Measurements from ENCODE around the gene TMCC2.
"Not testable (repeated sequence)": the region's sequence is repeated elsewhere in the genome, so short reads cannot be mapped to it uniquely, and the experiment has no call there.

The TMCC2 gene

GRCh38 chr1:205229916-205230700 lies 2.4 kb downstream of the TMCC2 start:
- peaks cover 9% of the 10 kb centered on the region for H3K4me1 ChIP-seq (ENCODE audit: control insufficient read depth, insufficient read depth, low read length, unreplicated experiment)
- H2AFZ ChIP-seq (ENCODE audit: low read length, unreplicated experiment) = no peak overlapping the region
- no peak overlapping the region for H3K27ac ChIP-seq (ENCODE audit: low read depth, low read length)
- peaks cover 9% of the 10 kb centered on the region for H3K27me3 ChIP-seq (ENCODE audit: insufficient read depth, low read length)
- H3K36me3 ChIP-seq (ENCODE audit: insufficient read depth, low read length) = no peaks in the 10 kb centered on the region
- H3K79me2 ChIP-seq (ENCODE audit: control insufficient read depth, insufficient read depth, low read length, unreplicated experiment) = no peaks in the 10 kb centered on the region
- no peak overlapping the region for H3K4me3 ChIP-seq (ENCODE audit: low read depth, low read length)

DNA sequence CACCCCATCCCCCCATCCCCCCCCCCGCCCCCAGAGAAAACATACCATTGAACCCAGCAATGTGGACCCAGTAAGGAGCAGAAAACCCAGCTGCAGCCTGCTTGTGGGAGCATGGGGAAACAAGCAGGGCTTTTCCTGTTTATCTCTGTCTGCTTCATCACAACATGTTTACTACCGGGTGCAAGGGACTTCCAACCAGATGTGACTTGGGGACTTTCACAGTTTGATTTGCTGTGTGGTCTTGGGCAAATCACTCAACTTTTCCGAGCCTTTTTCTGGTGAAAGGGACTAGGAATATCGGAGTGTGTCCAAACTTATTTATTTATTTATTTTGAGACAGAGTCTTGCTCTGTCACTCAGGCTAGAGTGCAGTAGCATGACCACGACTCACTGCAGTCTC lies 3.2 kb downstream of the TMCC2 start:
- no peaks in the 10 kb centered on the region for H3K36me3 ChIP-seq (ENCODE audit: insufficient read depth, low read length)
- no peaks in the 10 kb centered on the region for H3K79me2 ChIP-seq (ENCODE audit: control insufficient read depth, insufficient read depth, low read length, unreplicated experiment)
- peaks cover 9% of the 10 kb centered on the region for H3K4me1 ChIP-seq (ENCODE audit: control insufficient read depth, insufficient read depth, low read length, unreplicated experiment)
- no peak overlapping the region for H3K4me3 ChIP-seq (ENCODE audit: low read depth, low read length)
- H3K27ac ChIP-seq (ENCODE audit: low read depth, low read length) = no peak overlapping the region
- no peak overlapping the region for H2AFZ ChIP-seq (ENCODE audit: low read length, unreplicated experiment)
- H3K27me3 ChIP-seq (ENCODE audit: insufficient read depth, low read length) = peaks cover 4% of the 10 kb centered on the region; the same call in 1 of the 2 replicates

DNA sequence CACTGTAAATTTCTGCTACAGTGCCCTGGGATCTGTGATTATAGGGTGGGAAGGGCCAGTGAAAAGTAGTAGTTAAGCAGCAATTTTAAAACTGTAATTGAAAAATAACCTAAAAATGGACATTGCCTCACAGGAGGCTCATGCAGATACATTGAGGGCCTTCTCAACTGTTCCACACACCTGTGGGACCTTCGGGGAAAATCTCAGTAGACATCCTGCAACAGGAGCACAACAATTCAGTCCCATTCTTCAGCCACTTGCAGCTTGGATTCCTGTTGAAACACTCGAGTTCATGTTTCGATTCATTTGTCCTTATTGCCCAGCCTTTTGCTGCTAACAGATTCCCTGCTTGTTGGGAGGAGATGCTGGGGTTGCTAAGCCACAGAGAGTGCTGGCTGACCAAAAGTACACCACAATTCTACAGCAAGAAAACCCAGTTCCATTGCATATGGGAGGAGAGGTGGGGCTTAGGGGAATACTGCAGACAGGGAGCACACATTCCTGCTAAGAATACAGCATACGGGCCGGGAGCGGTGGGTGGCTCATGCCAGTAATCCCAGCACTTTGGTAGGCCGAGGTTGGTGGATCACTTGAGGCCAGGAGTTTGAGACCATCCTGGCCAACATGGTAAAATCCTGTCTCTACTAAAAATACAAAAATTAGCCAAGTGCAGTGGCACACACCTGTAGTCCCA lies 4.5 kb downstream of the TMCC2 start:
- Histone ChIP-seq H3K79me2 (ENCODE audit: control insufficient read depth, insufficient read depth, low read length, unreplicated experiment) (no peaks in the 10 kb centered on the region), H3K4me3 (ENCODE audit: low read depth, low read length) (no peak overlapping the region), H3K27ac (ENCODE audit: low read depth, low read length) (no peak overlapping the region), H2AFZ (ENCODE audit: low read length, unreplicated experiment) (no peak overlapping the region), H3K27me3 (ENCODE audit: insufficient read depth, low read length) (peaks cover 4% of the 10 kb centered on the region; the same call in 1 of the 2 replicates), H3K4me1 (ENCODE audit: control insufficient read depth, insufficient read depth, low read length, unreplicated experiment) (no peaks in the 10 kb centered on the region), H3K36me3 (ENCODE audit: insufficient read depth, low read length) (no peaks in the 10 kb centered on the region)

DNA sequence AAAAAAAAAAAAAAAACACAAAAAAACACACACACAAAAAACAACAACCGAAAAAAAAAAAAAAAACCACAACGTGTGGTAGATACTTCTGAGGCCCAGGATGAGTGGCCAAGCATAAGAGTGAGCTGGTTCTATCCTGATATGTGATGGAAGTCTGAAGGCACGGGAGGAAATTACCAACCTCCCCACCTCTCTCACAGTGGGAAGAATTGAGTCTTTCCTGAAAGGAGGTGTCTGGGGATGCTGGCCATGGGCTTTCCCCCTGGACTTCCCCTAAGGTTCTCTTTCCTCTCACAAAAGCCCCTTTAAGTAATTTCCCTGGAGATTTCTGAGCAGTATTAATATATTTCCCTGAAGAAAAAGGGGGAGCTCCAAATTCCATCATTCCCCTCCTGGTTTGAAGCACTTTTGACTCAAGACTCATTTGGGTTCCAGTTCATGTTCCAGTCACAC lies 5.2 kb downstream of the TMCC2 start:
- Histone ChIP-seq H3K27ac (ENCODE audit: low read depth, low read length) (no peak overlapping the region), H3K79me2 (ENCODE audit: control insufficient read depth, insufficient read depth, low read length, unreplicated experiment) (no peaks in the 10 kb centered on the region), H3K27me3 (ENCODE audit: insufficient read depth, low read length) (peaks cover 10% of the 10 kb centered on the region; the same call in 1 of the 2 replicates), H3K4me3 (ENCODE audit: low read depth, low read length) (no peak overlapping the region), H3K36me3 (ENCODE audit: insufficient read depth, low read length) (no peaks in the 10 kb centered on the region), H2AFZ (ENCODE audit: low read length, unreplicated experiment) (no peak overlapping the region), H3K4me1 (ENCODE audit: control insufficient read depth, insufficient read depth, low read length, unreplicated experiment) (no peaks in the 10 kb centered on the region)

DNA sequence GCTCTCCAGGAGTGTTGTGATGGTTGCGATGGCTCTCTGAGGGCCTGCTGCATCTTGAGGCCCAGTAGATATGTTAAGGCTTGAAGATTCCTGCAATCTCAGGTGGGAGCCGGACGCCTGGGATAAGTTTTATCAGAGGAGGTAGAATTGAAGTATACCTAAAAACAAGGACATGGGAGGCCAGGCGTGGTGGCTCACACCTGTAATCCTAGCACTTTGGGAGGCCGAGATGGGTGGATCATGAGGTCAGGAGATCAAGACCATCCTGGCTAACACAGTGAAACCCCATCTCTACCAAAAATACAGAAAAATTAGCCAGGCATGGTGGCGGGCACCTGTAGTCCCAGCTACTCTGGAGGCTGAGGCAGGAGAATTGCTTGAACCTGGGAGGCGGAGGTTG lies 6.2 kb downstream of the TMCC2 start:
- H3K4me1 ChIP-seq (ENCODE audit: control insufficient read depth, insufficient read depth, low read length, unreplicated experiment); H3K79me2 ChIP-seq (ENCODE audit: control insufficient read depth, insufficient read depth, low read length, unreplicated experiment): not testable (repeated sequence)

DNA sequence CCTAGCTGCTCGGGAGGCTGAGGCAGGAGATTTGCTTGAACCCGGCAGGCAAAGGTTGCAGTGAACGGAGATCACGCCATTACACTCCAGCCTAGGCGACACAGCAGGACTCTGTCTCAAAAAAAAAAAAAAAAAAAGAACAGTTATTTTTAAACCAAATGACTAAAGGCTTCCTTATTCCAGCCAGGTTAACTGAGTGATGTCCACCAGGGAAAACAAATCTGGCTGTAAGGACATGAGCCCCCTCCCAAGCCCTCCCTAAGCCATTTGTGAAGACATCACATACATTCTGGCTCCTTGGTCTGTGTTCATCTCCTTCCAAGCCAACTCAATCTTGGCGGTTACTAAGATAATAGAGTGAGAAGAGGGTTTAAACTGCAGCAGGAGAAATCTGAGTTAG lies 8.2 kb downstream of the TMCC2 start:
- Histone ChIP-seq H3K4me1 (ENCODE audit: control insufficient read depth, insufficient read depth, low read length, unreplicated experiment) (no peaks in the 10 kb centered on the region), H3K27ac (ENCODE audit: low read depth, low read length) (no peak overlapping the region), H3K27me3 (ENCODE audit: insufficient read depth, low read length) (peaks cover 6% of the 10 kb centered on the region; the same call in 1 of the 2 replicates), H2AFZ (ENCODE audit: low read length, unreplicated experiment) (no peak overlapping the region), H3K79me2 (ENCODE audit: control insufficient read depth, insufficient read depth, low read length, unreplicated experiment) (no peaks in the 10 kb centered on the region), H3K4me3 (ENCODE audit: low read depth, low read length) (no peak overlapping the region), H3K36me3 (ENCODE audit: insufficient read depth, low read length) (no peaks in the 10 kb centered on the region)

More for the DNA sequence above, 6.2 kb downstream of the TMCC2 start:
- not testable (repeated sequence) for H3K27ac ChIP-seq (ENCODE audit: low read depth, low read length); H3K27me3 ChIP-seq (ENCODE audit: insufficient read depth, low read length); H3K4me3 ChIP-seq (ENCODE audit: low read depth, low read length); H3K36me3 ChIP-seq (ENCODE audit: insufficient read depth, low read length); H2AFZ ChIP-seq (ENCODE audit: low read length, unreplicated experiment)

DNA sequence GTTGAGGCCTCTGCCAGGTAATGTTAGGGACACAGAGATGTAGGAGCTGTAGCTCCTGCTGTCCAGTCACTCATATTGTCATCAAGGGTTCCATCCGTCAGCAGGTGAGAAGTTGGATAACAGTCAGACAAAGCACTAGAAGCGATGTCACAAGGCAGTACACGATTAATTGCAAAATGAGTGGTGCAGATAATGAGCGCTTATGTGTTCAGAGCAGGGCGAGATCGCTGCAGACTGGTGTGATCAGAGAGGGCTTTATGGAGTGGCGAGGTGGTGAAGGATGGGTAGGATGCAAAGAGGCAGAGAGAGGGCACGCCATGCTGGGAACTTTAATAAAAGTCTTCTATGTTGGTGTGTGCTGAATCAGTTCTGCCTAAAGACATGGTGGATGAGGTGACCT lies 8.8 kb downstream of the TMCC2 start:
- Histone ChIP-seq H3K4me3 (ENCODE audit: low read depth, low read length) (no peak overlapping the region), H3K27me3 (ENCODE audit: insufficient read depth, low read length) (peaks cover 6% of the 10 kb centered on the region; the same call in 1 of the 2 replicates), H3K79me2 (ENCODE audit: control insufficient read depth, insufficient read depth, low read length, unreplicated experiment) (no peaks in the 10 kb centered on the region), H3K36me3 (ENCODE audit: insufficient read depth, low read length) (no peaks in the 10 kb centered on the region), H3K27ac (ENCODE audit: low read depth, low read length) (no peak overlapping the region), H3K4me1 (ENCODE audit: control insufficient read depth, insufficient read depth, low read length, unreplicated experiment) (no peaks in the 10 kb centered on the region), H2AFZ (ENCODE audit: low read length, unreplicated experiment) (no peak overlapping the region)

DNA sequence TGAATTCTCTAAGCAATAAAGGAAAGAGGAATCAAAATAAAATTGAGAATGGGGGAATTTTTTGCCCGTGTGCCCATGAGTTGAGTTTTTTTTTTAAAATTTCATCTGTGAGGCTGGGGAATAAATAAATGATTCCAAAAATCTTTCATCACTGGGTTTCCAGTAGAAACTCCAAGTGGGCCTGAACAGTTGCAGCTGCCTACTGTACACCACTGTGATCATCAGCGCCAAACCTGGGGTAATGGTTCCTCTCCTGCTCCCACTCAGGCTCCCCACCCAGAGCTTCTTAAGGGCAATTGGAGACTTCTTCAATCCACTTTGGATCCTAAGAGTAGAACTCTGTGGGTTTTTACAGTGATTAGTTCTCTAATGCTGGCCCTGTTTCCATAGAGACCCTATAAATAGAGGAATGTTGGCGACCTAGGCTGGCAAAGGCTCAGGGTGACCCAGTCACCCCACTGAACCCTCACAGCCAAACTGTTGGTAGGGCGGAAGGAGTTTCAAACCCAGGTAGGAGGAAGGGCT lies 9.3 kb downstream of the TMCC2 start:
- Histone ChIP-seq H3K4me3 (ENCODE audit: low read depth, low read length) (no peak overlapping the region), H3K36me3 (ENCODE audit: insufficient read depth, low read length) (no peaks in the 10 kb centered on the region), H3K27me3 (ENCODE audit: insufficient read depth, low read length) (peaks cover 6% of the 10 kb centered on the region; the same call in 1 of the 2 replicates), H2AFZ (ENCODE audit: low read length, unreplicated experiment) (no peak overlapping the region), H3K4me1 (ENCODE audit: control insufficient read depth, insufficient read depth, low read length, unreplicated experiment) (no peaks in the 10 kb centered on the region), H3K27ac (ENCODE audit: low read depth, low read length) (no peak overlapping the region), H3K79me2 (ENCODE audit: control insufficient read depth, insufficient read depth, low read length, unreplicated experiment) (no peaks in the 10 kb centered on the region)

DNA sequence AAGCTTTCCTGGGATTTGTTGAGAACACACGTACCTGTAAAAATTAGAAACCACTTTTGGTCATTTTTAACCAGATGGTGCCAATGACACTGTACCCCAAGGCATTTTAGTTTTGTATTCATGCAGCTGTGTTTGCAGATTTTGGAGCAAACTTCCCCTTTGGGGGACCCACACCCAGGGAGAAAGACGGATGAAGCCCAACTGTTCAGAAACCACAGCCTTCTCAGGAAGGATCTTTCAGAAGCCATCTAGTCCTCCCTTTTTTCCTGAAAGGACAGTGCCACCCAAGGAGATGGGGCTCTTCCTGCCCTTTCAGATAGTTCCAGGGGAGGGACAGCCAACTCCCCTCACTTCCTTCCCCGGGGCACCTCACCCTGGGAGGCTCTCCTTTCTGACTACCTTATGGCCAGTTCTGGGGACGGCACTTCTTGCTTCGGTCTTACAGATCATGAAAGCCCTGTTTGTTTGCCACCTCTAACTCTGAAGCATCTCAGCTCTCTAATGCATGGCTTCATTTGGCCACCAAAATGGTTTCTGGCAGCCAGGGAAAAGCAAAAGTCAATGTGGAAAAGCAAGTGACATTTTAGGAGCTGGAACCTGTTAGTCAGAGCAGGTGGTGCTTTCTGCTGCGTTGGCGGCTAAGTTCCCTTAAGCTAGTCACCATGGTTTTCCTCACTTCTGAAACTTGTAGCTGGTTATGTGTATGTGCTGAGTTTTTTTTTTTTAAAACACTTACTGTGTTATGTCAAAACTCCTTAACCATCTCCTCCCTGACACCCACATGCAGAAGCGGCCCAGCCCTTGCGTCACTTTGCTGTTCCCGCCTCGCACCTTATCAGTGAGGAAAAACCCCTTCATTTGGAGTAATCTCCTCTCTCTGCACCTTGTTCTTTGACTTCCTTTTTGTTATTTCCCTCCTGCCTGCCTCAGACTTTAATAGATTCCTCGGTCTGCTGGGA lies 10.1 kb downstream of the TMCC2 start:
- Histone ChIP-seq H3K36me3 (ENCODE audit: insufficient read depth, low read length) (no peaks in the 10 kb centered on the region), H3K27me3 (ENCODE audit: insufficient read depth, low read length) (peaks cover 6% of the 10 kb centered on the region; the same call in 1 of the 2 replicates), H2AFZ (ENCODE audit: low read length, unreplicated experiment) (no peak overlapping the region), H3K27ac (ENCODE audit: low read depth, low read length) (no peak overlapping the region), H3K79me2 (ENCODE audit: control insufficient read depth, insufficient read depth, low read length, unreplicated experiment) (no peaks in the 10 kb centered on the region), H3K4me1 (ENCODE audit: control insufficient read depth, insufficient read depth, low read length, unreplicated experiment) (no peaks in the 10 kb centered on the region), H3K4me3 (ENCODE audit: low read depth, low read length) (no peak overlapping the region)

DNA sequence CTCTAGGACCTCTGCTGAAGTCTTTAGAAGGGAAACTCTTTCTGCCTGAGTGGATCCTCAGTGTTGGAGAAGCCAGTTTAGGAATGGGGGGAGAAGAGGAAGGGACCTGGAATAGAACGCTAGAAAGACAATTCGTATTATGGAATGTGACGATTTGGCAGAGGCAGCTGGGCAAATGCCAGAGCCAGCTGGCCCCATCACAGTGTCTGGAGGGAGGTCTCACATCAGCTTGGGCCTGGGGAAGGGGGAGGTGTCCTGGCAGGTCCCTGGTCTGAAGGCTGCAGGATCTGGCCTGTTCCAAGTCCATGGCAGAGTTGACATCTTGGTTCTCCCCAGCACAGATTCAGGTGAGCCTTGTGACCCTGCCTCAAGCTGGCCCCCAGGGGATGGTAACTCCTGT lies 11.3 kb downstream of the TMCC2 start:
- H3K36me3 ChIP-seq (ENCODE audit: insufficient read depth, low read length) = no peaks in the 10 kb centered on the region
- H3K27me3 ChIP-seq (ENCODE audit: insufficient read depth, low read length) = peaks cover 7% of the 10 kb centered on the region; the same call in 1 of the 2 replicates
- H3K79me2 ChIP-seq (ENCODE audit: control insufficient read depth, insufficient read depth, low read length, unreplicated experiment) = no peaks in the 10 kb centered on the region
- H3K4me1 ChIP-seq (ENCODE audit: control insufficient read depth, insufficient read depth, low read length, unreplicated experiment) = no peaks in the 10 kb centered on the region
- H3K27ac ChIP-seq (ENCODE audit: low read depth, low read length) = no peak overlapping the region
- no peak overlapping the region for H2AFZ ChIP-seq (ENCODE audit: low read length, unreplicated experiment)
- H3K4me3 ChIP-seq (ENCODE audit: low read depth, low read length) = no peak overlapping the region

All from ACC112 (cell line).